ENCODE measurements around the gene MBNL1.
"Not testable (repeated sequence)": the region's sequence is repeated elsewhere in the genome, so short reads cannot be mapped to it uniquely, and the experiment has no call there.

Gene MBNL1

DNA sequence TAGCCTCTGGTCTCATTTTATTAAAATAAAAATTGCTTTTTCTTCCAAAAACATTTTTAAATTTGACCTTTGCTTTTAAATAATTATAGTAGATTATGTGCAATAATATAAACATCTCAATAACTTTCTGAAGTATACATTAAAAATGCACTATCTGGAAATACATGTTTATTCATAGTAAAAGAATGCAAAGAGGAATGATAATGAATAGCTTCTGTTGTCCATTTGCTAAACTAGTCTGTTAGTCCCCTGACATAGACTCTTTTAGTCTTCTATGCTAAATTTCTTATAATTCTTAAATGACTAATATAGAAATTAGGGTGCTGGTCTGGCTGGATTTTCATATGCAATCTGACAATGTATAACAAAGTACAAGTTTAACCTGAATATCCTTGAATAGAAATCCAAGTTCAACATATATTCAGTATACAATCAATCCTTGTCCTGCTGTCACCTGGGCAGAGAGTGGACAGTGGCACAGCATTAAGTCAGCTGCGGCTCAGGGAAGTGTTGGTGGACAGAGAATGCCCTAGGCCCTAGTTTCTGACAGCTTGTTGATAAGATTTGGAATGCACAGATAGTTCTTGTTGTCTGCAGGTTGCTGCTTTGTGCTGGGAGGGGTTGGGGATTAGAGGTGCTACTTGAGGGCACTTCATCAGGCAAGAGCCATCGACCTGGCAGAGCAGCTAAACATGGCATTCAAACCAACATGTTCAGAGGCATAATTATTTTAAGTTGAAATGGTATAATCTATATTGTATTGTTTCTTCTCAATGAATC is 161.7 kb downstream of the MBNL1 start:
- TF ChIP-seq POLR2A (IDR thresholded peaks at IDR 0.05; ENCODE audit: low read depth, low read length) (no peak), TAF1 (IDR thresholded peaks at IDR 0.05; ENCODE audit: low read depth, low read length) (no peak), POLR2AphosphoS5 (IDR thresholded peaks at IDR 0.05; ENCODE audit: low read depth, low read length) (no peak), SPI1 (IDR thresholded peaks at IDR 0.05; ENCODE audit: low read depth, low read length) (no peak), PAX5 (IDR thresholded peaks at IDR 0.05; ENCODE audit: insufficient read depth, low read length, severe bottlenecking) (no peak), POU2F2 (IDR thresholded peaks at IDR 0.05; ENCODE audit: low read depth, low read length) (no peak)
- DNase-seq (ENCODE audit: insufficient read length, low spot score), result no peak
- FAIRE-seq, result no peak

DNA sequence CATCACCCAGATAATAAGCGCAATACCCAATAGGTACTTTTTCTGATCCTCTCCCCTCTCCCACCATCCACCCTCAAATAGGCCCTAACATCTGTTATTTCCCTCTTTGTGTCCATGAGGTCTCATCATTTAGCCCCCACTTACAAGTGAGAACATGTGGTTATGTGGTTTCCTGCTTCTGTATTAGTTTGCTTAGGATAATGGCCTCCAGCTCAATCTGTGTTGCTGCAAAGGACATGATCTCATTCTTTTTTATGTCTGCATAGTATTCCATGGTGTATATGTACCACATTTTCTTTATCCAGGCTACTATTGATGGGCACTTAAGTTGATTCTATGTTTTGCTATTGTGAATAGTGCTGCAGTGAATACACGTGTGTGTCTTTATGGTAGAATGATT is 165.4 kb downstream of the MBNL1 start:
- DNase-seq (ENCODE audit: insufficient read length, low spot score) (no peak), FAIRE-seq (no peak)
- TF ChIP-seq TAF1 (IDR thresholded peaks at IDR 0.05; ENCODE audit: low read depth, low read length), result no peak
- no peak for TF ChIP-seq SPI1 (IDR thresholded peaks at IDR 0.05; ENCODE audit: low read depth, low read length)
- no peak for TF ChIP-seq POLR2A (IDR thresholded peaks at IDR 0.05; ENCODE audit: low read depth, low read length)
- TF ChIP-seq POLR2AphosphoS5 (IDR thresholded peaks at IDR 0.05; ENCODE audit: low read depth, low read length), result no peak
- TF ChIP-seq POU2F2 (IDR thresholded peaks at IDR 0.05; ENCODE audit: low read depth, low read length), result no peak
- TF ChIP-seq PAX5 (IDR thresholded peaks at IDR 0.05; ENCODE audit: insufficient read depth, low read length, severe bottlenecking), result no peak

DNA sequence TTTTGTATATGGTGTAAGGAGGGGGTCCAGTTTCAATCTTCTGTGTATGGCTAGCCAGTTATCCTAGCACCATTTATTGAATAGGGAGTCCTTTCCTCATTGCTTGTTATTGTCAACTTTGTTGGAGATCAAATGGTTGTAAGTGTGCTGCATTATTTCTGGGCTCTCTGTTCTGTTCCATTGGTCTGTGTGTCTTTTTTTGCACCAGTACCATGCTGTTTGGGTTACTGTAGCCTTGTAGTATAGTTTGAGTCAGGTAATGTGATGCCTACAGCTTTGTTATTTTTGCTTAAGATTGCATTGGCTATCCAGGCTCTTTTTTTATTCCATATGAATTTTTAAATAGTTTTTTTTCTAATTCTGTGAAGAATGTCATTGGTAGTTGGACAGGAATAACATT is 166.5 kb downstream of the MBNL1 start:
- not testable (repeated sequence) for DNase-seq (ENCODE audit: insufficient read length, low spot score); FAIRE-seq

GRCh38 chr3:152436707-152437590 is 168.2 kb downstream of the MBNL1 start:
- DNase-seq (ENCODE audit: insufficient read length, low spot score) (no peak), FAIRE-seq (peak; percentile 9)
- TF ChIP-seq POLR2A (IDR thresholded peaks at IDR 0.05; ENCODE audit: low read depth, low read length), result no peak
- TF ChIP-seq POLR2AphosphoS5 (IDR thresholded peaks at IDR 0.05; ENCODE audit: low read depth, low read length), result no peak
- TF ChIP-seq SPI1 (IDR thresholded peaks at IDR 0.05; ENCODE audit: low read depth, low read length), result no peak
- TF ChIP-seq TAF1 (IDR thresholded peaks at IDR 0.05; ENCODE audit: low read depth, low read length), result no peak
- TF ChIP-seq PAX5 (IDR thresholded peaks at IDR 0.05; ENCODE audit: insufficient read depth, low read length, severe bottlenecking), result no peak
- no peak for TF ChIP-seq POU2F2 (IDR thresholded peaks at IDR 0.05; ENCODE audit: low read depth, low read length)

DNA sequence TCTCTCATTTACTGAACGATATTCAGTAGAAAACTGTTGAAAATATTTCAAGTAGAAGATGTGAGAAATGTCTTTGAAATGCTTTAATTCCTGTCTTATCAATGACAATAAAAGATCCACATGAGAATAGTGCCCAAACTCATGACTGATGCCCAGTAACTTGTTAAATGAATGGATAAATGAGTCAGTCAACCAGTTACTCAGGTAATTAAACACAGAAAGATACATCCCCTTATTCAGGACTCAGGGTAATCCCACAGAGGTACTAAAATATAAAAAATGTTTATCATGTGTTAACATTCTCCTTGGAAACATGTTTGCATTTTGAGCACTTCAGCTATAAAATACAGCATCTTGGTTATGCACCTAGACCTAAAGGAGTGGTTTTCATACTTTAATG is 169.5 kb downstream of the MBNL1 start:
- DNase-seq (ENCODE audit: insufficient read length, low spot score) (no peak), FAIRE-seq (no peak)
- TF ChIP-seq POLR2A (IDR thresholded peaks at IDR 0.05; ENCODE audit: low read depth, low read length), result no peak

- no peak for FAIRE-seq
- no peak for DNase-seq (ENCODE audit: insufficient read length, low spot score)
- no peak for TF ChIP-seq POU2F2 (IDR thresholded peaks at IDR 0.05; ENCODE audit: low read depth, low read length)
- TF ChIP-seq POLR2A (IDR thresholded peaks at IDR 0.05; ENCODE audit: low read depth, low read length), result no peak
- TF ChIP-seq POLR2AphosphoS5 (IDR thresholded peaks at IDR 0.05; ENCODE audit: low read depth, low read length), result no peak
- TF ChIP-seq TAF1 (IDR thresholded peaks at IDR 0.05; ENCODE audit: low read depth, low read length), result no peak
Observed at GRCh38 chr3:152438706-152439105, 170.0 kb downstream of the MBNL1 start.

DNA sequence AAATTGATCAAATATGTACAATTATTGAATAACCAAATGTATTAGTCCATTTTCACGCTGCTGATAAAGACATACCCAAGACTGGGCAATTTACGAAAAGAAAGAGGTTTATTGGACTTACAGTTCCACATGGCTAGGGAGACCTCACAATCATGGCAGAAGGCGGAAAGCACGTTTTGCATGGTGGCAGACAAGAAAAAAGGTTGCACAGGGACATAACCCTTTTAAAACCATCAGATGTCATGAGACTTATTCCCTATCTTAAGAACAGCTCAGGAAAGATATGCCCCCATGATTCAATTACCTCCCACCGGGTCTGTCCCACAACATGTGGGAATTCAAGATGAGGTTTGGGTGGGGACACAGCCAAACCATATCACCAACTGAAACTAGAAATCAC is 171.5 kb downstream of the MBNL1 start:
- not testable (repeated sequence) for DNase-seq (ENCODE audit: insufficient read length, low spot score); FAIRE-seq

- TF ChIP-seq SPI1 (IDR thresholded peaks at IDR 0.05; ENCODE audit: low read depth, low read length) (no peak), POU2F2 (IDR thresholded peaks at IDR 0.05; ENCODE audit: low read depth, low read length) (no peak), TAF1 (IDR thresholded peaks at IDR 0.05; ENCODE audit: low read depth, low read length) (no peak), PAX5 (IDR thresholded peaks at IDR 0.05; ENCODE audit: insufficient read depth, low read length, severe bottlenecking) (no peak), POLR2A (IDR thresholded peaks at IDR 0.05; ENCODE audit: low read depth, low read length) (no peak), POLR2AphosphoS5 (IDR thresholded peaks at IDR 0.05; ENCODE audit: low read depth, low read length) (no peak)
- no peak for DNase-seq (ENCODE audit: insufficient read length, low spot score)
- peak; percentile 66 for FAIRE-seq
Observed at GRCh38 chr3:152443212-152444023, 174.7 kb downstream of the MBNL1 start.

GRCh38 chr3:152444029-152444641 is 175.4 kb downstream of the MBNL1 start:
- FAIRE-seq, result peak; percentile 23
- TF ChIP-seq SPI1 (IDR thresholded peaks at IDR 0.05; ENCODE audit: low read depth, low read length) (no peak), PAX5 (IDR thresholded peaks at IDR 0.05; ENCODE audit: insufficient read depth, low read length, severe bottlenecking) (no peak), POU2F2 (IDR thresholded peaks at IDR 0.05; ENCODE audit: low read depth, low read length) (no peak), POLR2AphosphoS5 (IDR thresholded peaks at IDR 0.05; ENCODE audit: low read depth, low read length) (no peak), POLR2A (IDR thresholded peaks at IDR 0.05; ENCODE audit: low read depth, low read length) (no peak), TAF1 (IDR thresholded peaks at IDR 0.05; ENCODE audit: low read depth, low read length) (no peak)
- DNase-seq (ENCODE audit: insufficient read length, low spot score), result no peak

Data from GM12891 (cell line).